Glutamatergic neuron (in vitro differentiated cells): ENCODE measurements around the gene C5orf22. TPM values are rescaled to one million over a fixed set of nuclear protein-coding genes. Genes with fewer than 3 reads are reported as not detected.

Experiments
- DNase-seq: peaks from one replicate; pipeline ENCODE4 v3.0.0; 2022
- H3K27ac Mint-ChIP-seq: one replicate; pipeline ENCODE4 v1.8.0; 2020; ENCODE audit warnings: mild to moderate bottlenecking, mixed read lengths, inconsistent platforms; ENCODE audit not compliant: unreplicated experiment
- H3K27me3 Mint-ChIP-seq: one replicate; pipeline ENCODE4 v1.8.0; 2020; ENCODE audit warnings: mild to moderate bottlenecking, moderate library complexity, mixed read lengths, inconsistent platforms; ENCODE audit not compliant: unreplicated experiment
- H3K36me3 Mint-ChIP-seq: one replicate; pipeline ENCODE4 v1.8.0; 2020; ENCODE audit warnings: mild to moderate bottlenecking, mixed read lengths, inconsistent platforms; ENCODE audit not compliant: unreplicated experiment
- H3K4me1 Mint-ChIP-seq: one replicate; pipeline ENCODE4 v1.8.0; 2020; ENCODE audit warnings: mild to moderate bottlenecking, low read depth, mixed read lengths, inconsistent platforms; ENCODE audit not compliant: unreplicated experiment
- H3K4me3 Mint-ChIP-seq: one replicate; pipeline ENCODE4 v1.8.0; 2020; ENCODE audit warnings: mild to moderate bottlenecking, mixed read lengths, inconsistent platforms; ENCODE audit not compliant: unreplicated experiment
- H3K9me3 Mint-ChIP-seq: one replicate; pipeline ENCODE4 v1.8.0; 2020; ENCODE audit warnings: mild to moderate bottlenecking, moderate library complexity, mixed read lengths, inconsistent platforms; ENCODE audit not compliant: unreplicated experiment
- CTCF ChIP-seq: fragments of 200-600 bp; sonication (generic); IDR thresholded peaks from one replicate; pipeline ENCODE4 v1.5.0; 2021; ENCODE audit not compliant: partially characterized antibody, unreplicated experiment
- total RNA-seq: library from RNA; stranded (reverse); fragmentation: NEBNext Ultra II Directional; extraction: Animal tissue kit (Norgen Biotek cat#: 25700); gene quantifications from one replicate; pipeline ENCODE4 v1.2.1, GENCODE V29; 2021; ENCODE audit not compliant: unreplicated experiment

Gene C5orf22
- total RNA-seq, 1 donor from 2014 or later: 26.5 TPM

GRCh38 chr5:31569068-31569467, 37.0 kb downstream of the C5orf22 start:
- Mint-ChIP-seq H3K27ac (no peak overlapping the region), H3K36me3 (peaks cover 19% of the 10 kb centered on the region), H3K27me3 (no peaks in the 10 kb centered on the region), H3K4me3 (no peak overlapping the region), H3K9me3 (peaks cover 9% of the 10 kb centered on the region), H3K4me1 (no peaks in the 10 kb centered on the region)
- no peak for TF ChIP-seq CTCF
- DNase-seq: no peak

GRCh38 chr5:31573494-31574142, 41.5 kb downstream of the C5orf22 start:
- no peak for TF ChIP-seq CTCF
- Mint-ChIP-seq H3K9me3 (no peaks in the 10 kb centered on the region), H3K36me3 (no peaks in the 10 kb centered on the region), H3K4me1 (no peaks in the 10 kb centered on the region), H3K27me3 (no peaks in the 10 kb centered on the region), H3K27ac (no peak overlapping the region), H3K4me3 (no peak overlapping the region)
- no peak for DNase-seq

GRCh38 chr5:31574772-31575171, 42.7 kb downstream of the C5orf22 start:
- Mint-ChIP-seq H3K27me3 (no peaks in the 10 kb centered on the region), H3K4me3 (no peak overlapping the region), H3K9me3 (no peaks in the 10 kb centered on the region), H3K36me3 (no peaks in the 10 kb centered on the region), H3K27ac (no peak overlapping the region), H3K4me1 (no peaks in the 10 kb centered on the region)
- DNase-seq: no peak
- no peak for TF ChIP-seq CTCF

GRCh38 chr5:31577438-31577837, 45.3 kb downstream of the C5orf22 start:
- no peaks in the 10 kb centered on the region for H3K36me3 Mint-ChIP-seq
- no peaks in the 10 kb centered on the region for H3K4me1 Mint-ChIP-seq
- H3K9me3 Mint-ChIP-seq: no peaks in the 10 kb centered on the region
- peaks cover 1% of the 10 kb centered on the region for H3K27me3 Mint-ChIP-seq
- DNase-seq: no peak
- no peak overlapping the region for H3K27ac Mint-ChIP-seq
- no peak for TF ChIP-seq CTCF
- no peak overlapping the region for H3K4me3 Mint-ChIP-seq

GRCh38 chr5:31579558-31579957, 47.5 kb downstream of the C5orf22 start:
- Mint-ChIP-seq H3K27ac (no peak overlapping the region), H3K4me3 (no peak overlapping the region), H3K36me3 (no peaks in the 10 kb centered on the region), H3K4me1 (no peaks in the 10 kb centered on the region), H3K27me3 (peaks cover 1% of the 10 kb centered on the region), H3K9me3 (no peaks in the 10 kb centered on the region)
- TF ChIP-seq CTCF: no peak
- DNase-seq: no peak
